H1 (cell line): ENCODE measurements around the gene GDPD1. TPM values are rescaled to one million over a fixed set of nuclear protein-coding genes. Genes with fewer than 3 reads are reported as not detected.

Experiments
- CTCF ChIA-PET: fragments of 300-600 bp; sonication (Branson Sonifier 250); formaldehyde crosslinking; loops from one replicate; lab custom pipeline; 2021; ENCODE audit not compliant: partially characterized antibody; lab: Charles Lee
- POLR2A ChIA-PET: fragments of 300-600 bp; sonication (Branson Sonifier 250); formaldehyde crosslinking; loops from one replicate; lab custom pipeline; 2021; ENCODE audit warnings: inconsistent platforms; ENCODE audit not compliant: partially characterized antibody; lab: Charles Lee
- DNase-seq, 2 experiments: peaks; one replicate each; pipeline versions ENCODE4 v3.0.0 to v3.0.0-alpha.2; 2010 to 2022; ENCODE audit warnings: low spot score in 2 of 2, low read depth in 1 of 2, mixed read lengths in 1 of 2
- FAIRE-seq: peaks from 2 replicates; lab custom pipeline; 2011; peaks lifted over from hg19 to GRCh38; lab: Jason Lieb, UNC
- H2AFZ ChIP-seq: 2 replicates; pipeline ENCODE4 v1.8.1; 2012; ENCODE audit warnings: low read length, inconsistent platforms
- H2AK5ac ChIP-seq: 2 replicates; pipeline ENCODE4 v1.6.1; 2013; ENCODE audit warnings: low read depth, low read length
- H2BK120ac ChIP-seq: replicated peaks from 2 replicates; pipeline ENCODE3; 2013; ENCODE audit warnings: low read depth, low read length, inconsistent platforms
- H2BK12ac ChIP-seq: 2 replicates; pipeline ENCODE4 v1.6.1; 2013; ENCODE audit warnings: low read depth, low read length
- H2BK15ac ChIP-seq: 2 replicates; pipeline ENCODE4 v1.6.1; 2013; ENCODE audit warnings: low read length
- H2BK20ac ChIP-seq: 2 replicates; pipeline ENCODE4 v1.6.1; 2013; ENCODE audit warnings: low read length
- H2BK5ac ChIP-seq: 2 replicates; pipeline ENCODE4 v1.6.1; 2013; ENCODE audit warnings: low read depth, low read length
- H3K14ac ChIP-seq: 2 replicates; pipeline ENCODE4 v1.6.1; 2013; ENCODE audit warnings: inconsistent platforms; ENCODE audit not compliant: insufficient read length
- H3K18ac ChIP-seq: 2 replicates; pipeline ENCODE4 v1.6.1; 2013; ENCODE audit warnings: low read length; ENCODE audit errors: extremely low read depth
- H3K23ac ChIP-seq: 2 replicates; pipeline ENCODE4 v1.6.1; 2013; ENCODE audit warnings: inconsistent platforms; ENCODE audit not compliant: insufficient read length
- H3K23me2 ChIP-seq: 2 replicates; pipeline ENCODE4 v1.6.1; 2013; ENCODE audit warnings: low read depth, low read length
- H3K27ac ChIP-seq: 2 replicates; pipeline ENCODE4 v1.6.1; 2011; ENCODE audit warnings: low read depth, low read length, inconsistent platforms
- H3K27me3 ChIP-seq, 4 experiments: replicated peaks in 1 of 4; 1 replicate in 1 of 4; 2 replicates in 3 of 4; pipeline versions ENCODE4 v1.6.1 to v1.8.1; 2011 to 2013; ENCODE audit warnings: low read length in 3 of 4, mild to moderate bottlenecking in 3 of 4, inconsistent platforms in 2 of 4, mixed read lengths in 2 of 4, moderate library complexity in 1 of 4; ENCODE audit not compliant: control insufficient read depth in 3 of 4, insufficient read depth in 3 of 4; ENCODE audit errors: extremely low read depth in 1 of 4
- H3K36me3 ChIP-seq, 4 experiments: 2 replicates each; pipeline versions ENCODE4 v1.6.1 to v1.8.1; 2011 to 2013; ENCODE audit warnings: mild to moderate bottlenecking in 4 of 4, low read length in 3 of 4, moderate library complexity in 2 of 4, control low read depth in 1 of 4, inconsistent platforms in 1 of 4; ENCODE audit not compliant: insufficient read depth in 4 of 4, control insufficient read depth in 2 of 4
- H3K4ac ChIP-seq: replicated peaks from 2 replicates; pipeline ENCODE3; 2013; ENCODE audit warnings: low read length, low read depth, mixed read lengths, inconsistent platforms; ENCODE audit not compliant: insufficient read length
- H3K4me1 ChIP-seq, 4 experiments: replicated peaks in 1 of 4; 1 replicate in 1 of 4; 2 replicates in 3 of 4; pipeline versions ENCODE4 v1.6.1 to v1.8.1; 2011 to 2013; ENCODE audit warnings: low read length in 3 of 4, inconsistent platforms in 2 of 4, mixed read lengths in 1 of 4; ENCODE audit not compliant: insufficient read depth in 4 of 4, control insufficient read depth in 3 of 4
- H3K4me2 ChIP-seq, 2 experiments: 2 replicates each; pipeline versions ENCODE4 v1.6.1 to v1.8.1; 2011 to 2013; ENCODE audit warnings: low read depth in 2 of 2, low read length in 2 of 2, control low read depth in 1 of 2, inconsistent platforms in 1 of 2, mild to moderate bottlenecking in 1 of 2; ENCODE audit not compliant: insufficient read depth in 1 of 2
- H3K4me3 ChIP-seq, 4 experiments: fragments of 200-600, 300-600 bp in 1 of 4; sonication (generic), shearing (Covaris generic), sonication (Bioruptor Twin) in 1 of 4; 2 replicates each; pipeline versions ENCODE4 v1.5.1 to v1.8.1; 2011 to 2016; ENCODE audit warnings: low read length in 4 of 4, low read depth in 3 of 4, control low read depth in 2 of 4, inconsistent platforms in 2 of 4, mild to moderate bottlenecking in 2 of 4, mixed read lengths in 1 of 4, moderate library complexity in 1 of 4; ENCODE audit not compliant: insufficient read depth in 2 of 4; ENCODE audit errors: extremely low read depth in 1 of 4
- H3K56ac ChIP-seq: replicated peaks from 2 replicates; pipeline ENCODE3; 2013; ENCODE audit warnings: low read depth, mild to moderate bottlenecking, mixed read lengths, low read length, inconsistent platforms; ENCODE audit not compliant: insufficient read length
- H3K79me1 ChIP-seq: 2 replicates; pipeline ENCODE4 v1.6.1; 2013; ENCODE audit warnings: low read depth, low read length, control low read depth
- H3K79me2 ChIP-seq, 2 experiments: 2 replicates each; pipeline versions ENCODE4 v1.6.1 to v1.8.1; 2012 to 2013; ENCODE audit warnings: low read length in 2 of 2, mild to moderate bottlenecking in 2 of 2, inconsistent platforms in 1 of 2; ENCODE audit not compliant: insufficient read depth in 2 of 2, control insufficient read depth in 1 of 2
- H3K9ac ChIP-seq, 4 experiments: replicated peaks in 1 of 4; 1 replicate in 1 of 4; 2 replicates in 3 of 4; pipeline versions ENCODE4 v1.6.1 to v1.8.1; 2011 to 2013; ENCODE audit warnings: low read depth in 3 of 4, low read length in 3 of 4, control low read depth in 2 of 4, mild to moderate bottlenecking in 2 of 4, moderate library complexity in 2 of 4, inconsistent platforms in 1 of 4; ENCODE audit errors: extremely low read depth in 1 of 4
- H3K9me3 ChIP-seq, 2 experiments: 2 replicates each; pipeline versions ENCODE4 v1.6.1 to v1.8.1; 2012 to 2013; ENCODE audit warnings: mild to moderate bottlenecking in 2 of 2, moderate library complexity in 2 of 2, control low read depth in 1 of 2, inconsistent platforms in 1 of 2, low read depth in 1 of 2, low read length in 1 of 2, mixed read lengths in 1 of 2; ENCODE audit not compliant: insufficient read depth in 2 of 2
- H4K20me1 ChIP-seq, 2 experiments: replicated peaks in 1 of 2; 2 replicates each; pipeline versions ENCODE3 to v1.8.1; 2011 to 2013; ENCODE audit warnings: inconsistent platforms in 2 of 2, low read length in 2 of 2, mild to moderate bottlenecking in 1 of 2; ENCODE audit not compliant: insufficient read depth in 2 of 2, control insufficient read depth in 1 of 2
- H4K5ac ChIP-seq: 2 replicates; pipeline ENCODE4 v1.6.1; 2013; ENCODE audit warnings: low read length, low read depth, mixed read lengths, inconsistent platforms; ENCODE audit not compliant: insufficient read length
- H4K8ac ChIP-seq: 2 replicates; pipeline ENCODE4 v1.8.0; 2013; ENCODE audit warnings: mild to moderate bottlenecking, moderate library complexity, low read length, inconsistent platforms; ENCODE audit not compliant: insufficient read depth; ENCODE audit errors: extremely low read depth
- H4K91ac ChIP-seq: replicated peaks from 2 replicates; pipeline ENCODE3; 2013; ENCODE audit warnings: low read length, mixed read lengths, inconsistent platforms; ENCODE audit not compliant: insufficient read length
- CEBPB ChIP-seq: IDR thresholded peaks from 2 replicates; pipeline ENCODE4 v1.6.1; 2012; ENCODE audit warnings: low read depth, low read length
- PHF8 ChIP-seq: fragments of 200-600 bp; sonication (generic); conservative IDR thresholded peaks from 2 replicates; pipeline ENCODE4 v1.7.1; 2012; ENCODE audit warnings: low read depth, mild to moderate bottlenecking, inconsistent platforms, low read length, moderate library complexity
- SIX5 ChIP-seq: IDR thresholded peaks from 2 replicates; pipeline ENCODE4 v1.6.1; 2011; ENCODE audit warnings: mild to moderate bottlenecking, low read depth, low read length
- SUZ12 ChIP-seq: fragments of 200-600 bp; sonication (generic); IDR thresholded peaks from 2 replicates; pipeline ENCODE4 v1.6.1; 2012; ENCODE audit warnings: mild to moderate bottlenecking, inconsistent platforms, low read length, moderate library complexity, mixed read lengths
- TCF12 ChIP-seq: IDR thresholded peaks from 2 replicates; pipeline ENCODE4 v1.6.1; 2011; ENCODE audit warnings: low read depth, mild to moderate bottlenecking, low read length
- WGBS, 2 experiments: shearing (Covaris generic) in 1 of 2; methylation state at CpG; one replicate each; pipeline versions ENCODE4 v1.1.6 to v1.1.7; 2013 to 2015; ENCODE audit warnings: low lambda C conversion rate in 2 of 2, mixed read lengths in 2 of 2, inconsistent platforms in 1 of 2, low coverage in 1 of 2, missing lambda C conversion rate in 1 of 2; ENCODE audit not compliant: insufficient replicate concordance in 2 of 2, insufficient coverage in 1 of 2, insufficient read length in 1 of 2; ENCODE audit errors: extremely low coverage in 1 of 2, missing lambda C conversion rate in 1 of 2; 5-methylcytosine and 5-hydroxymethylcytosine counted together
- polyA plus RNA-seq, 7 experiments: library from polyadenylated mRNA; depleted of rRNA in 3 of 7; stranded (reverse) in 5 of 7; unstranded in 2 of 7; fragments of >200 nt in 5 of 7; fragments of 200-250 nt in 2 of 7; gene quantifications; 1 replicate in 5 of 7; 2 replicates in 1 of 7; 4 replicates in 1 of 7; pipeline versions ENCODE4 v1.2.1 to v1.2.3, GENCODE V29; 2011 to 2013; ENCODE audit warnings: missing spikeins in 2 of 7, mixed read lengths in 2 of 7
- total RNA-seq: library from RNA; stranded (reverse); fragmentation: NEBNext Ultra II Directional; extraction: Animal tissue kit (Norgen Biotek cat#: 25700); gene quantifications from 2 replicates; pipeline ENCODE4 v1.2.1, GENCODE V29; 2021
- TF ChIP-seq, protein P1 (sequence below): IDR thresholded peaks from 2 replicates; pipeline ENCODE4 v1.6.1; 2011; ENCODE audit warnings: low read depth, mild to moderate bottlenecking, low read length; ENCODE audit not compliant: insufficient read depth

Gene GDPD1
- total and polyA plus RNA-seq, 2 of the 8 experiments (the other 6 are each of a cell fraction or from before 2014, with no cell fraction given): 3.2 to 7.7 TPM

DNA sequence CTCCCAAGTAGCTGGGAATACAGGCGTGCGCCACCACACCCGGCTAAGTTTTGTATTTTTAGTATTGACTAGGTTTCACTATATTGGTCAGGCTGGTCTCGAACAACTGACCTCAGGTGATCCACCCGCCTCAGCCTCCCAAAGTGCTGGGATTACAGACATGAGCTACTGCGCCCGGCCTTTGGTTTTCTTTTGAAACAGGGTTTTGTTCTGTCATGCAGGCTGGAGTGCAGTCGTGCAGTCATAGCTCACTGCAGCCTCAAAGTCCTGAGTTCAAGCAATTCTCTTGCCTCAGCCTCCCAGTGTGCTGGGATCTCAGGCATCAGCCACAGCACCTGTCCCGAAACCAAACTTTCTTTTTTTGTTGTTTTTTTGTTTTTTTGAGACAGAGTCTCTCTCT, 39.7 kb upstream of the GDPD1 start:
- H3K27me3 ChIP-seq: no peaks in the 10 kb centered on the region
- no peaks in the 10 kb centered on the region for H3K4me1 ChIP-seq
- H2BK20ac ChIP-seq: no peak overlapping the region
- H4K8ac ChIP-seq: no peak overlapping the region
- peaks cover 0 to 6% (median 3%) of the 10 kb centered on the region in 4 experiments; a peak in 6 of 8 replicates for H3K36me3 ChIP-seq
- no peak overlapping the region for H4K5ac ChIP-seq
- ChIA-PET POLR2A (no interaction called here), CTCF (interaction anchor here (0.7 to 1.4 kb wide), 3 partner anchors 13 to 622 kb away, joined by 3 read pairs; no protein-coding TSS in a partner anchor)
- no peak overlapping the region for H3K4me3 ChIP-seq
- H2AFZ ChIP-seq: no peak overlapping the region
- H3K23ac ChIP-seq: no peak overlapping the region
- no peak overlapping the region for H3K4ac ChIP-seq
- H2BK12ac ChIP-seq: no peak overlapping the region
- no peak overlapping the region for H2BK120ac ChIP-seq
- WGBS, 2 experiments: 98% methylated on average over 9 of the region's 9 CpGs; no CpG with 5 or more reads in 1 of the 2 experiments
- no peaks in the 10 kb centered on the region for H3K79me2 ChIP-seq
- no peak overlapping the region for H2BK5ac ChIP-seq
- no peaks in the 10 kb centered on the region for H3K9me3 ChIP-seq
- H2BK15ac ChIP-seq: no peak overlapping the region
- H4K20me1 ChIP-seq: peaks cover 0 to 2% of the 10 kb centered on the region in 2 experiments
- DNase-seq (no peak), FAIRE-seq (no peak)
- H3K9ac ChIP-seq: no peak overlapping the region
- no peaks in the 10 kb centered on the region for H3K23me2 ChIP-seq
- no peak overlapping the region for H2AK5ac ChIP-seq
- H3K56ac ChIP-seq: no peak overlapping the region
- H4K91ac ChIP-seq: no peak overlapping the region
- H3K18ac ChIP-seq: no peak overlapping the region
- no peak overlapping the region for H3K4me2 ChIP-seq
- no peak overlapping the region for H3K14ac ChIP-seq
- no peak overlapping the region for H3K27ac ChIP-seq
- H3K79me1 ChIP-seq: no peaks in the 10 kb centered on the region; the same call in 1 of the 2 replicates
- TF ChIP-seq TCF12: no peak
- TF ChIP-seq SIX5: no peak
- TF ChIP-seq CEBPB: no peak
- no peak for TF ChIP-seq PHF8
- TF ChIP-seq SUZ12: no peak
- TF ChIP-seq, protein P1, sequence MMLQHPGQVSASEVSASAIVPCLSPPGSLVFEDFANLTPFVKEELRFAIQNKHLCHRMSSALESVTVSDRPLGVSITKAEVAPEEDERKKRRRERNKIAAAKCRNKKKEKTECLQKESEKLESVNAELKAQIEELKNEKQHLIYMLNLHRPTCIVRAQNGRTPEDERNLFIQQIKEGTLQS: no peak
